Measurements from ENCODE around the gene PPDPF. TPM values are rescaled to one million over a fixed set of nuclear protein-coding genes. Genes with fewer than 3 reads are reported as not detected.

The PPDPF gene
- total RNA-seq: 100 to 1,000 TPM; 114 to 256 (median 162) TPM

GRCh38 chr20:63520504-63520933, at the start of gene PPDPF:
PPDPF (plus strand) TSS chr20:63520765; CDS start chr20:63521309, 544 bp downstream.
- TF ChIP-seq EP300 (IDR thresholded peaks at IDR 0.05) (no peak), CTCF (IDR thresholded peaks at IDR 0.05) (no peak), POLR2AphosphoS5 (IDR thresholded peaks at IDR 0.05) (peak; percentile 92), POLR2A (IDR thresholded peaks at IDR 0.05) (peak; percentile 89 to 95)
- WGBS, 2 donors (ENCODE audit: low coverage in 1 of 2): no CpG with 5 or more reads among the region's 64 CpGs
- Histone ChIP-seq H3K27me3 (no peaks in the 10 kb centered on the region), H3K4me1 (peaks cover 0 to 41% (median 20%) of the 10 kb centered on the region in 3 donors), H3K36me3 (peaks cover 0 to 23% of the 10 kb centered on the region in 2 donors), H3K4me3 (peak within 1 kb of the TSS; percentile 62 to 99), H3K9me3 (peaks cover 0 to 4% (median 0%) of the 10 kb centered on the region in 3 donors), H3K27ac (peak within 1 kb of the TSS; percentile 72 to 98 (median 92))
- ATAC-seq: peak; percentile 93

- Histone ChIP-seq H3K27ac (no peak overlapping the region), H3K4me3 (no peak overlapping the region), H3K4me1 (peaks cover 0 to 14% (median 10%) of the 10 kb centered on the region in 3 donors), H3K27me3 (peaks cover 99% of the 10 kb centered on the region), H3K9me3 (no peaks in the 10 kb centered on the region), H3K36me3 (no peaks in the 10 kb centered on the region)
- TF ChIP-seq CTCF (IDR thresholded peaks at IDR 0.05) (no peak), EP300 (IDR thresholded peaks at IDR 0.05) (no peak), POLR2A (IDR thresholded peaks at IDR 0.05) (no peak), POLR2AphosphoS5 (IDR thresholded peaks at IDR 0.05) (no peak)
- ATAC-seq: no peak
- WGBS, 2 donors (ENCODE audit: low coverage in 1 of 2): no CpG with 5 or more reads among the region's 46 CpGs
Observed at GRCh38 chr20:63471002-63471716, 49.4 kb upstream of the PPDPF start.

GRCh38 chr20:63471717-63471980, 48.9 kb upstream of the PPDPF start:
- peaks cover 0 to 14% (median 10%) of the 10 kb centered on the region in 3 donors for H3K4me1 ChIP-seq
- no peak for TF ChIP-seq POLR2AphosphoS5 (IDR thresholded peaks at IDR 0.05)
- no peak for TF ChIP-seq POLR2A (IDR thresholded peaks at IDR 0.05)
- TF ChIP-seq EP300 (IDR thresholded peaks at IDR 0.05): no peak
- TF ChIP-seq CTCF (IDR thresholded peaks at IDR 0.05): no peak
- H3K27ac ChIP-seq: no peak overlapping the region
- no CpG with 5 or more reads among the region's 27 CpGs for WGBS, 2 donors (ENCODE audit: low coverage in 1 of 2)
- no peak for ATAC-seq
- H3K27me3 ChIP-seq: peaks cover 99% of the 10 kb centered on the region
- peak overlapping the region in 1 of 2 donors; percentile 31 for H3K4me3 ChIP-seq
- H3K9me3 ChIP-seq: no peaks in the 10 kb centered on the region
- H3K36me3 ChIP-seq: no peaks in the 10 kb centered on the region

- Histone ChIP-seq H3K4me3 (peak within 1 kb of the TSS in 1 of 2 donors; percentile 31), H3K27ac (no peak within 1 kb of the TSS), H3K36me3 (no peaks in the 10 kb centered on the region), H3K27me3 (peaks cover 99% of the 10 kb centered on the region), H3K9me3 (no peaks in the 10 kb centered on the region), H3K4me1 (peaks cover 0 to 14% (median 10%) of the 10 kb centered on the region in 3 donors)
- 0% methylated on average over 11 of the region's 111 CpGs; no CpG with 5 or more reads in 1 of the 2 donors for WGBS, 2 donors (ENCODE audit: low coverage in 1 of 2)
- TF ChIP-seq POLR2AphosphoS5 (IDR thresholded peaks at IDR 0.05): no peak
- no peak for TF ChIP-seq EP300 (IDR thresholded peaks at IDR 0.05)
- TF ChIP-seq POLR2A (IDR thresholded peaks at IDR 0.05): no peak
- TF ChIP-seq CTCF (IDR thresholded peaks at IDR 0.05): no peak
- no peak for ATAC-seq
Observed at GRCh38 chr20:63471981-63472831, 48.4 kb upstream of the PPDPF start, which contains the start of gene KCNQ2. KCNQ2 (minus strand) TSS chr20:63472655; CDS start chr20:63472463, 192 bp downstream.
